ENCODE measurements around the gene CEP164. TPM values are rescaled to one million over a fixed set of nuclear protein-coding genes. Genes with fewer than 3 reads are reported as not detected.

Gene CEP164
- polyA plus RNA-seq, 3 donors = 24.8 to 39.1 (median 28.6) TPM

- peak; percentile 33 to 68 (median 52) for DNase-seq (ENCODE audit: extremely low read depth in 1 of 11, low read depth in 9 of 11, low spot score in 4 of 11)
Measured at GRCh38 chr11:117426297-117426685, 98.6 kb downstream of the CEP164 start.

DNA sequence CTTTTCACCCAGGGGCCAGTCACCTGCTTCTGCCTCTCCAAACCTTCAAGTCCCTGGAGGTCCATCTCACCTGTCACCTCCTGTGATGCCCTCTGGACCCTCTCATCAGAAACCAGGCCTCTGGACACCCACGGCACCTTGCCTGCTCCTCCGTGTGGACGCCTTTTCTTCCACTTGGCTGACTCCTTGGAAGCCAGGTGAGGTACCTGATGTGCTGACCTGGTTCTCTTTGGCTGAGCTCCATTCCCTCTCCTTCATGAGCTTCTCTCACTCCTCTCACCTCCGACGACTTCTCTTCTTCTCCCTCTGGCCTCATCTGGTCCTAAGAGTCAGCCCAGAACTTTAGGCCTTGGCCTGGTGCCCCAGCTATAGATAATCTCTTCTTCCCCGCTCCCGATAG lies 99.3 kb downstream of the CEP164 start:
- no peak for DNase-seq (ENCODE audit: extremely low read depth in 1 of 11, low read depth in 9 of 11, low spot score in 4 of 11)

GRCh38 chr11:117427356-117427874 lies 99.8 kb downstream of the CEP164 start:
- no peak for DNase-seq (ENCODE audit: extremely low read depth in 1 of 11, low read depth in 9 of 11, low spot score in 4 of 11)

DNA sequence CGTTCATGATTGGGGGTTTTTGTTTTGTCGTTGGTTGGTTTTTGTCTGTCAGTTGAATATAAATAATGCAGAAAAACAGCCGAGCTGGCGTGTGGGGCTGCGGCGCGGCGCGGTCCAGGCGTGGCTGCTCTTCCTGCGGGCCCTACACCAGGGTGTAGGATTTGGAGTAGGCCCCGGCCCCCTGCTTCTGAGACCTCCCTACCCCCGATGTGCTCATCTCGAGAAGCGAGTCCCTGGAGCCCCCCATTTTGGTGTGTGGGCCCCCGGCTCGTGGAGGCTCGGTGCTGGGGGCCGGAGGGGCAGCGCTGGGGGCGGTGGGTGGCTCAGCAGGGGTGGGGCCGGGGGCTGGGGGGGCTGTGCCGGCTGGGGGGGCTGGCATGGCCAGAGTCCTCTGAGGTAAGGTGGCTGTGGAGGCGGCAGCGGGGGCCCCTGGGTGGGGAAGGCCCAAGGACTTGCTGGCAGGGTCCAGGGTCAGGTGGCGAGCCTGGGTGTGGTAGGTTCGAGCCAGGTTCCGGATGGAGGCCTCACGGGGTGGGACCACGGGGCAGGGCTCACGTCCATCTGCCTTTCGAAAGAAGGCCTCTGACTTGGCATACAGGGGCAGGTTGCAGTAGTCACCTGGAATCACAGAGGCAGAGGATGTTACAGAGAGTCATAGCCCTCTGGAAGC lies 100.7 kb downstream of the CEP164 start:
- DNase-seq (ENCODE audit: extremely low read depth in 1 of 11, low read depth in 9 of 11, low spot score in 4 of 11) = no peak

- DNase-seq (ENCODE audit: extremely low read depth in 1 of 11, low read depth in 9 of 11, low spot score in 4 of 11) = no peak
Measured at GRCh38 chr11:117428856-117429229, 101.2 kb downstream of the CEP164 start.

DNA sequence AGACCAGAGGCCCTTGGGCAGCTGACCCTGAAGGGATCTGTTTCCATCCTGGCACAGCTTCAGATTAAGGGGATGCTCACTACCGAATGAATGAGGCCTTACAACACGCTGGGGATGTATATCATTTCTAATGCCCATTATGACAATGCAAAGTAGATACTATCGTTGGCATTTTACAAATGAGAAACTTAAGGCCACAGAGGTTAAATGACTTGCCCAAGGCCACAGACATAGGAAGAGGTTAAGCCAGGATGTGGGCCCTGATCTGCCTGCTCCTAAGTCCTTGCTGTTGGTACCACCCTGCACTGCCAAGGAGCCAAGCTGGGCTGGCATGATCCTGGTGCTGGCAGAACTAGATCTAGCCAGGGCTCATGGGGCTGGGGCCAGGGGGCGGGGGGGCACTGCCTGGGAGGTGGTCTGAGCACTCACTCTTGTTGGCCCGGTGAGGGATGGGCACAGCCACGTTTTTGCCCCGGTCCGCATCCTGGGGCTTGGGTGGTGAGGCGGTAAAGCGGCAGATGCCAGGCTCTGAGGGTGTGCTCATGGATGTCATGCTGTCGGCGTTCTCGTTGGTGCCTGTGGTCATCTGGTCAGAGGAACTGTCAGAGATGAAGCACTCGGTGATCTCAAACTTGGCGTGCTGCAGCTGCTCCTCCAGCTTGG lies 102.8 kb downstream of the CEP164 start:
- no peak for DNase-seq (ENCODE audit: extremely low read depth in 1 of 11, low read depth in 9 of 11, low spot score in 4 of 11)

DNA sequence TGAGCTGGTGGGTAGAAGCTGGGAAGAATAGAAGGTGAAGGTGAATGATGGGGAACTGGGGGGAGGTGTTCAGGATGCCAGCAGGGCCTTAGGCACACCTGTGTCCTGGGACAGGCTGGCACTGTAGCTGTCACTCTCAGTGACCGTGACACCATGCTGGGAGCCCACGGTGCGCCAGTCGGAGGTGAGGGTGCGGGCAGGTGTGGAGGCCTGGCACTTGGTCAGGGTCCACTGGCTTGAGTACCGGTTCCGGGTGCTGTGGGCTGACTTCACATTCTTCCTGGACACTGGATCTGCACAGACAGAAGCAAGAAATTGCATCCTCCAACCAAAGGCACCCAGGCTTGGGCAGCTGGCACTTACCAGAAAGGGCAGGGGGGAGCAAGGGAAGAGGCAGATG lies 103.8 kb downstream of the CEP164 start:
- no peak for DNase-seq (ENCODE audit: extremely low read depth in 1 of 11, low read depth in 9 of 11, low spot score in 4 of 11)

GRCh38 chr11:117433717-117434116 lies 106.1 kb downstream of the CEP164 start:
- DNase-seq (ENCODE audit: extremely low read depth in 1 of 11, low read depth in 9 of 11, low spot score in 4 of 11) = no peak

- DNase-seq (ENCODE audit: extremely low read depth in 1 of 11, low read depth in 9 of 11, low spot score in 4 of 11) = no peak
Measured at GRCh38 chr11:117434481-117434880, 106.8 kb downstream of the CEP164 start.

- no peak for DNase-seq (ENCODE audit: extremely low read depth in 1 of 11, low read depth in 9 of 11, low spot score in 4 of 11)
Measured at GRCh38 chr11:117435326-117435725, 107.7 kb downstream of the CEP164 start.

DNA sequence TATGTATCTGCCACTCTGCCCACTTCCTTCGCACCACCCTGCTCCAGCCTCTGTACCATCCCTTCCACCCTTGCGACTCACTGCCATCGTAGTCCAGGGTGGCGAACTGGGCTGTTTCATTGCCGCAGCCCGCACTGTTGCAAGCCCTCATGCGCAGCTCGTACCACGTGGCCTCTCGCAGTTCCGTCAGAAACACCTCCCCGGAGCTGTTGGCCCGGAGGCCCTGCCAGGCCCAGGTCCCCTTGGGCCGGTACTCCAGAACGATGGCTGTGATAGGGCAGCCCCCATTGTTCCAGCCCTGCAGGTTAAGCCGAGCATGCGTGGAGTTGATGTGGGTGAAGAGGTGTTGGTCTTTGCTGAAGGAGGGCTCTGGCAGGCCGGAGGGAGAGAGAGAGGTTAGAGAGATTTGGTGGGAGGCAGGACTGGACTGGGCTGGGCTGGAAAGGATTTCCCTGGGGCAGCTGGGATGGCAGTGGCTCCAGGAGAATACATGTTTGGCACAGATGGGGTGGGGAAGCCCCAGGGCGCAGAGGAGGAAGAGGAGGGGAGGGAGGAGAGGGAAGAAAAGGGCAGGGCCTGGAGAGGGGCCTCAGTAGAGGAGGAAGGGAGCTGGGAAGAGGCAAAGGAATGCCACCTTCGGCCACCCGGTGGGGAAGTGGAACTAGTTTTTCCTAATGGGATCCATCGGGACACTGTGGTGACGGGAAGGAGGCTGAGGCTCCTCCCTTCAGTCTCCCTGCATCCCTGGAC lies 109.6 kb downstream of the CEP164 start:
- no peak for DNase-seq (ENCODE audit: extremely low read depth in 1 of 11, low read depth in 9 of 11, low spot score in 4 of 11)

DNA sequence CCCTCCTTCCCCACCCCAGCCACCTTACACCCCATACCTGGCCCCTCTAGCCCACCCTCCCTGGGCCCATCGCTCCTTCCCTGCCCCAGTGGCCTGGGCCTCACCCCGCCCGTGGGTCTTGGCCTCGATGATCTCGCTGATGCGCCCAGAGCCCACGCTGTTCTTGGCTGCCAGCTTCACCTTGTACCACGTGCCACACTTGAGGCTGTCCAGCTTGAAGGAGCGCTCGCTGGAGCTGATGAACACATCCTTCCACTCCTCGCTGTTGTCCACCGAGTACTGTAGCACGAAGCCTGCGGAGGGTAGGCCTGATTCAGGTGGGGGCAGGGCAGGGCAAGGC lies 110.1 kb downstream of the CEP164 start:
- DNase-seq (ENCODE audit: extremely low read depth in 1 of 11, low read depth in 9 of 11, low spot score in 4 of 11) = no peak

- no peak for DNase-seq (ENCODE audit: extremely low read depth in 1 of 11, low read depth in 9 of 11, low spot score in 4 of 11)
Measured at GRCh38 chr11:117438371-117439000, 110.8 kb downstream of the CEP164 start.

- no peak for DNase-seq (ENCODE audit: extremely low read depth in 1 of 11, low read depth in 9 of 11, low spot score in 4 of 11)
Measured at GRCh38 chr11:117439256-117439655, 111.6 kb downstream of the CEP164 start.

GRCh38 chr11:117440258-117440657 lies 112.6 kb downstream of the CEP164 start:
- no peak for DNase-seq (ENCODE audit: extremely low read depth in 1 of 11, low read depth in 9 of 11, low spot score in 4 of 11)

GRCh38 chr11:117441146-117441975 lies 113.7 kb downstream of the CEP164 start:
- DNase-seq (ENCODE audit: extremely low read depth in 1 of 11, low read depth in 9 of 11, low spot score in 4 of 11) = no peak

GRCh38 chr11:117442049-117442868 lies 114.6 kb downstream of the CEP164 start:
- no peak for DNase-seq (ENCODE audit: extremely low read depth in 1 of 11, low read depth in 9 of 11, low spot score in 4 of 11)

GRCh38 chr11:117442869-117443239 lies 115.2 kb downstream of the CEP164 start:
- no peak for DNase-seq (ENCODE audit: extremely low read depth in 1 of 11, low read depth in 9 of 11, low spot score in 4 of 11)
